ENCODE measurements around the gene CFAP61. TPM values are rescaled to one million over a fixed set of nuclear protein-coding genes. Genes with fewer than 3 reads are reported as not detected.

The CFAP61 gene
- polyA plus RNA-seq, 1 experiment, result not detected

DNA sequence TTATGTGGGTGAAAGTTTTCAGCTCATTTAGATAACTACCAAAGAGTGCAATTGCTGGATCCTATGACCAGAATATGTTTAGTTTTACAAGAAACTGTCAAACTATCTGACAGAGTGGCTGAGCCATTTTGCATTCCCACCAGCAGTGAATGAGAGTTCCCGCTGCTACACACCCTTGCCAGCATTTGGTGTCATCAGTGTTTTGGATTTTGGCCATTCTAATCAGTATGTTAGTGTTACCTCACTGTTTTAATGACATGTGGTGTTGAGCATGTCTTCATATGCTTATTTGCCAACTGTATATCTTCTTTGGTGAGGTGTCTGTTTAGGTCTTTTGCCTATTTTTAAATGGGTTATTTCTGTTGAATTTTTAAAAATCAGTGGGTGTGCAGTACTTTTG lies 120.9 kb downstream of the CFAP61 start:
- TF ChIP-seq, protein P1, sequence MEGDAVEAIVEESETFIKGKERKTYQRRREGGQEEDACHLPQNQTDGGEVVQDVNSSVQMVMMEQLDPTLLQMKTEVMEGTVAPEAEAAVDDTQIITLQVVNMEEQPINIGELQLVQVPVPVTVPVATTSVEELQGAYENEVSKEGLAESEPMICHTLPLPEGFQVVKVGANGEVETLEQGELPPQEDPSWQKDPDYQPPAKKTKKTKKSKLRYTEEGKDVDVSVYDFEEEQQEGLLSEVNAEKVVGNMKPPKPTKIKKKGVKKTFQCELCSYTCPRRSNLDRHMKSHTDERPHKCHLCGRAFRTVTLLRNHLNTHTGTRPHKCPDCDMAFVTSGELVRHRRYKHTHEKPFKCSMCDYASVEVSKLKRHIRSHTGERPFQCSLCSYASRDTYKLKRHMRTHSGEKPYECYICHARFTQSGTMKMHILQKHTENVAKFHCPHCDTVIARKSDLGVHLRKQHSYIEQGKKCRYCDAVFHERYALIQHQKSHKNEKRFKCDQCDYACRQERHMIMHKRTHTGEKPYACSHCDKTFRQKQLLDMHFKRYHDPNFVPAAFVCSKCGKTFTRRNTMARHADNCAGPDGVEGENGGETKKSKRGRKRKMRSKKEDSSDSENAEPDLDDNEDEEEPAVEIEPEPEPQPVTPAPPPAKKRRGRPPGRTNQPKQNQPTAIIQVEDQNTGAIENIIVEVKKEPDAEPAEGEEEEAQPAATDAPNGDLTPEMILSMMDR (IDR thresholded peaks at IDR 0.05; ENCODE audit: insufficient read depth, low read depth, low read length), result no peak
- Histone ChIP-seq H3K36me3 (ENCODE audit: control insufficient read depth, insufficient read depth, low read length) (no peaks in the 10 kb centered on the region), H3K4me3 (ENCODE audit: low read depth, low read length) (no peak overlapping the region), H3K27me3 (ENCODE audit: control insufficient read depth, insufficient read depth, low read length) (no peaks in the 10 kb centered on the region)
- DNase-seq (ENCODE audit: low read depth), result no peak
- ChIA-PET CTCF (no interaction called here), POLR2A (interaction anchor here (0.6 kb wide), 1 partner anchor 13 kb away, joined by 4 read pairs; no protein-coding TSS in a partner anchor)

DNA sequence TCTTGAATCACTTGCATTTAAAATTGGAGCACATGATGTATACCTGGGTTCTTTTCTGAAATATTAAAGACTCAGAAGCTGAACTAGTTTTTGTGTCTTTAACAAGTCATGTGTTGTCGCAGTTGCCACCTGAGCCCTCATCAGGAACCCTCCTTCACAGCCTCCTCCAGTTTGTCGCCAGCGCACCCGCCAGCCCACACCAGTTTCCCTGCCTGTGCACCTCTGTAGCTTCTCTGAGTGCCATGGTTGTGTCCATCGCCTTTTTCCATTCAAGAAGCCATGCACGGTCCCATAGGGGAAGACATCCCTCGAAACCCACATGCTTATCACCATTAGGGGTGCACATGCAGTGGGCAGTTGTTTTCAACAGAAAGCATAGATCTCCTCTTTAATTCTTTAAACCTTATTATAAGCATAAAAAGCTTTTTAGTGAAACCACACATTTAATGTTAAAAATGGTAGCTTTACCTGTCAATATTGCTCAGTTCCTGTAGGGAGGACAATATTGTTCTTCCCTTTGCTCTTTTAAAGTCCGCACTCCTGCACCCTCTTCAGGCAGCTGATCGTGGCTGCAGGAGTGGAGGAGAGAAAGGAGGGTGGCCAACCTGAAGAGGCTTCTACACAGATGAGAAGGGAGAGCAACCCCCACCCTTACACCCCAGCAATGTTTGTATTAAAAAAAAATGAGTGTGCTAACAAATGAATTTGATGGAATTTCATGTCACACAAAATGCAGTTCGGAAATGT lies 121.9 kb downstream of the CFAP61 start:
- no peaks in the 10 kb centered on the region for H3K36me3 ChIP-seq (ENCODE audit: control insufficient read depth, insufficient read depth, low read length)
- no peak for DNase-seq (ENCODE audit: low read depth)
- CTCF ChIA-PET, result no interaction called here
- H3K4me3 ChIP-seq (ENCODE audit: low read depth, low read length), result no peak overlapping the region
- POLR2A ChIA-PET, result interaction anchor here (0.6 kb wide), 1 partner anchor 12 kb away, joined by 4 read pairs; no protein-coding TSS in a partner anchor
- TF ChIP-seq, protein P1 (IDR thresholded peaks at IDR 0.05; ENCODE audit: insufficient read depth, low read depth, low read length), result no peak
- no peaks in the 10 kb centered on the region for H3K27me3 ChIP-seq (ENCODE audit: control insufficient read depth, insufficient read depth, low read length)

DNA sequence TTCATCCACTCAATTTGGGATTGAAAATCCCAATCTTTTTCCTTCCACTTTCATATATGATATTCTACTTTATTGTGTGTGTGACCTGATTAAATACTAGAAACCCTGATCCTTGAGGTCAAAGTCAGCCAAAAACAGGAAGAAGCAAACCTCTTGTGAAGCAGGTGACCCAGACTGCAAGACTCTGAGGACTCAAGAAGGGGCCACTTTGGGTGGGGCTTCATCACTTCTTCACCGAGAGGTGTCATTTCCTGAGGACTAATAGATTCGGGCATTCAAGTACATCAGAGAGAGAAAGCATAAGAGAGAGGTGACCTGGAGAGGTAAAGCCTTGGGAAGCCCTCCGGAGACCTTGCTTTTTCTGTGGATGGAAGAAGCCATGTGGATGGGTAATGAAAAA lies 129.0 kb downstream of the CFAP61 start:
- ChIA-PET CTCF (no interaction called here), POLR2A (no interaction called here)
- Histone ChIP-seq H3K27me3 (ENCODE audit: control insufficient read depth, insufficient read depth, low read length) (no peaks in the 10 kb centered on the region), H3K36me3 (ENCODE audit: control insufficient read depth, insufficient read depth, low read length) (no peaks in the 10 kb centered on the region), H3K4me3 (ENCODE audit: low read depth, low read length) (no peak overlapping the region)
- DNase-seq (ENCODE audit: low read depth), result no peak
- TF ChIP-seq, protein P1 (IDR thresholded peaks at IDR 0.05; ENCODE audit: insufficient read depth, low read depth, low read length), result no peak

DNA sequence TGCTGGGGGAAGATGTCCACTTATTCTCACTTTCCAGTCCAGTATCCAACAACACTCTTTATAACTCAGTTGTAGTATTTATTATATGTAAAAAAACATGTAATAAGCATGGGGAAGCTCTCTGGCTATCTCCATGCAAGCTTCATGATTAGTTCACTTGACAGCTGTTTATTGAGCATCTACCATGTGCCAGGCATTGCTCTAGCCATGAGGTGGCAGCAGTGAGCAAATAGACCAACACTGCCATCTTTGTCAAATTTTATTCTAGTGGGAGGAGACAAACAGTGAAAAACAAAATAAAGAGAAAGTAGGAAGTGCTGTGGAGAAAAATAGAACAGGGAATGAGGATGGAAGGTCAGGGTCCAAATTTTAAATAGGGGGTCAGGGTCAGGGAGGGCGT lies 131.8 kb downstream of the CFAP61 start:
- POLR2A ChIA-PET, result no interaction called here
- no peak overlapping the region for H3K4me3 ChIP-seq (ENCODE audit: low read depth, low read length)
- DNase-seq (ENCODE audit: low read depth), result no peak
- CTCF ChIA-PET, result interaction anchor here (1.1 kb wide), 1 partner anchor 17 kb away, joined by 4 read pairs; no protein-coding TSS in a partner anchor
- no peaks in the 10 kb centered on the region for H3K27me3 ChIP-seq (ENCODE audit: control insufficient read depth, insufficient read depth, low read length)
- TF ChIP-seq, protein P1 (IDR thresholded peaks at IDR 0.05; ENCODE audit: insufficient read depth, low read depth, low read length), result peak; percentile 41
- no peaks in the 10 kb centered on the region for H3K36me3 ChIP-seq (ENCODE audit: control insufficient read depth, insufficient read depth, low read length)

DNA sequence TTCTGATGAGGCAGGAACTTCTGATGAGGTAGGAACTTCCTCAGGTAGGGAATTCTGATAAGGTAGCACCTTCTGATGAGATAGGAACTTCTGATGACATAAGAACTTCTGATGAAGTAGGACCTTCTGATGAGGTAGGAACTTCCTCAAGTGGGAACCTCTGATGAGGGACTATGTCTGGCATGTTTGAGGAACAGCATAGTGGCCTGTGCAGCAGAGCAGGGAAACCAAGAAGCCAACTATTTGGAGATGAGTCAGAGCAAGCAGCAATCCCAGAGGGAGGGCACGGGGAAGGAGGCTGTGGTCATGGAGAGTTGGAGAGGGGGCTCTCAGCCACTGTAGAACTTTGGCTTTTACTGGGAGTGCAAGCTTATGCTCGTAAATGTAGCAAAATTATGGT lies 132.4 kb downstream of the CFAP61 start:
- no peak for DNase-seq (ENCODE audit: low read depth)
- no peaks in the 10 kb centered on the region for H3K36me3 ChIP-seq (ENCODE audit: control insufficient read depth, insufficient read depth, low read length)
- no peak overlapping the region for H3K4me3 ChIP-seq (ENCODE audit: low read depth, low read length)
- ChIA-PET POLR2A (no interaction called here), CTCF (interaction anchor here (0.6 to 1.1 kb wide), 2 partner anchors 18 to 89 kb away, joined by 3 to 4 read pairs; no protein-coding TSS in a partner anchor)
- TF ChIP-seq, protein P1 (IDR thresholded peaks at IDR 0.05; ENCODE audit: insufficient read depth, low read depth, low read length), result no peak
- no peaks in the 10 kb centered on the region for H3K27me3 ChIP-seq (ENCODE audit: control insufficient read depth, insufficient read depth, low read length)

Data from BJ (cell line).